ENCODE data around the gene TBC1D4. TPM values are rescaled to one million over a fixed set of nuclear protein-coding genes. Genes with fewer than 3 reads are reported as not detected.

Gene TBC1D4
- polyA plus RNA-seq, 1 experiment = 8.0 TPM

DNA sequence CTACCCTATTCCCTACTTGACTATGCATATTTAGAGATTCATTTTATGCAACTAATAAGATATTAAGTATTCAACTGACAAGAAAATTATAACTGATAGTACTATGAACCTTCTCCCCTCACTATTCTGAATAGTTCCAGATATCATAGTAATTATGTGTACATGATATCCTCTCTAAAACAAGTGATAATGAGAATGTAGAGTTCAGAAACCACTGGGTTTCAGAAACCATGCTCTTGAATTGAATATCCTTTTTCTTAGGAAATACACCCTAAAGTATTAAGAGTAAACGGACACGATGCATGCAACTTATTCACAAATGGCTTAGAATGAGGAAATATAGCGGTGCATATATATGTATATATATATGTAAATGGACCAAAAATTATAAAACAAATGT is 160.9 kb downstream of the TBC1D4 start:
- H3K27ac ChIP-seq (ENCODE audit: low read depth, low read length) = no peak overlapping the region
- POLR2A ChIA-PET = no interaction called here
- TF ChIP-seq, protein P1, sequence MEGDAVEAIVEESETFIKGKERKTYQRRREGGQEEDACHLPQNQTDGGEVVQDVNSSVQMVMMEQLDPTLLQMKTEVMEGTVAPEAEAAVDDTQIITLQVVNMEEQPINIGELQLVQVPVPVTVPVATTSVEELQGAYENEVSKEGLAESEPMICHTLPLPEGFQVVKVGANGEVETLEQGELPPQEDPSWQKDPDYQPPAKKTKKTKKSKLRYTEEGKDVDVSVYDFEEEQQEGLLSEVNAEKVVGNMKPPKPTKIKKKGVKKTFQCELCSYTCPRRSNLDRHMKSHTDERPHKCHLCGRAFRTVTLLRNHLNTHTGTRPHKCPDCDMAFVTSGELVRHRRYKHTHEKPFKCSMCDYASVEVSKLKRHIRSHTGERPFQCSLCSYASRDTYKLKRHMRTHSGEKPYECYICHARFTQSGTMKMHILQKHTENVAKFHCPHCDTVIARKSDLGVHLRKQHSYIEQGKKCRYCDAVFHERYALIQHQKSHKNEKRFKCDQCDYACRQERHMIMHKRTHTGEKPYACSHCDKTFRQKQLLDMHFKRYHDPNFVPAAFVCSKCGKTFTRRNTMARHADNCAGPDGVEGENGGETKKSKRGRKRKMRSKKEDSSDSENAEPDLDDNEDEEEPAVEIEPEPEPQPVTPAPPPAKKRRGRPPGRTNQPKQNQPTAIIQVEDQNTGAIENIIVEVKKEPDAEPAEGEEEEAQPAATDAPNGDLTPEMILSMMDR (IDR thresholded peaks at IDR 0.05; ENCODE audit: low read depth, low read length) = no peak
- CTCF ChIA-PET = interaction anchor here (0.6 kb wide), 1 partner anchor 61 kb away, joined by 3 read pairs; no protein-coding TSS in a partner anchor
- H3K4me3 ChIP-seq (ENCODE audit: low read depth, low read length) = no peak overlapping the region
- no peaks in the 10 kb centered on the region for H3K27me3 ChIP-seq (ENCODE audit: control insufficient read depth, insufficient read depth, low read length)
- no peaks in the 10 kb centered on the region for H3K9me3 ChIP-seq (ENCODE audit: control insufficient read depth, insufficient read depth, low read length)
- DNase-seq (ENCODE audit: low read depth, low spot score) = no peak

GRCh38 chr13:75319254-75319653 is 162.7 kb downstream of the TBC1D4 start:
- Histone ChIP-seq H3K27ac (ENCODE audit: low read depth, low read length) (no peak overlapping the region), H3K27me3 (ENCODE audit: control insufficient read depth, insufficient read depth, low read length) (no peaks in the 10 kb centered on the region), H3K4me3 (ENCODE audit: low read depth, low read length) (no peak overlapping the region), H3K9me3 (ENCODE audit: control insufficient read depth, insufficient read depth, low read length) (no peaks in the 10 kb centered on the region)
- DNase-seq (ENCODE audit: low read depth, low spot score) = no peak
- TF ChIP-seq, protein P1 (IDR thresholded peaks at IDR 0.05; ENCODE audit: low read depth, low read length) = no peak
- ChIA-PET CTCF (interaction anchor here (0.6 kb wide), 1 partner anchor 125 kb away, joined by 6 read pairs; no protein-coding TSS in a partner anchor), POLR2A (no interaction called here)

DNA sequence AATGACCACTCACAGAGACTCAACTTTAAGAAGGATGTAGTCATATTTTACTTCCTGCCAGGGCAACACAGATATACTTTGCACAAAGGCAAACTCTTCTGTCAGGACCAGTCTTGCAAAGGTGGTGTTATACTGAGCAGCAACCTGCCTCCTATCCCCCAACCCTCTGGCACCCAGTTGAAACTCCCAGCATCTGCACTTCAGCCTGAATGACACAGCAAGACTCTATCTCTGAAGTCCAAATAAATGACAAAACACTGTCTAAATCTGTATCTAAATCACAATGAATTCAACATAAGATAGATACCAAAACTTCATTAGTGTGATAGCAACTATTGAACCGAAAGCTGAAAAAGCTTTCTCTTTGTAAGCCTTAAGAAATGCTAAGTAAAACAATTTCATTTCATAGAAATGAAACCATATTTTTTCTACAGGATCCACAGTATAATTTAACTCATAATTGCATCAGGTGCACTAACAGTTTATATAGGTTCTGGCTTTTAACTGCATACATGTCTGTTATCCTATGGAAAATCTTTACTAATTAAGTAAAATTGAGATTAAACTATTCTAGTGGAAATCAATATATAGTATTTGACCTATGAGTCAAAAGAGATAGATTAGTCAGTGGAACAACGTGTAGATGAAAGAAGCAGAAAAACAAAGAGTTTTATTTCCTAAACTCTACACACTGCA is 163.7 kb downstream of the TBC1D4 start:
- H3K27ac ChIP-seq (ENCODE audit: low read depth, low read length) = no peak overlapping the region
- DNase-seq (ENCODE audit: low read depth, low spot score) = no peak
- TF ChIP-seq, protein P1 (IDR thresholded peaks at IDR 0.05; ENCODE audit: low read depth, low read length) = no peak
- H3K9me3 ChIP-seq (ENCODE audit: control insufficient read depth, insufficient read depth, low read length) = no peaks in the 10 kb centered on the region
- H3K27me3 ChIP-seq (ENCODE audit: control insufficient read depth, insufficient read depth, low read length) = no peaks in the 10 kb centered on the region
- no peak overlapping the region for H3K4me3 ChIP-seq (ENCODE audit: low read depth, low read length)
- ChIA-PET CTCF (no interaction called here), POLR2A (no interaction called here)

GRCh38 chr13:75316427-75316826 is 165.5 kb downstream of the TBC1D4 start:
- CTCF ChIA-PET = interaction anchor here (1.0 to 1.2 kb wide), 2 partner anchors 56 to 234 kb away, joined by 3 to 4 read pairs; no protein-coding TSS in a partner anchor
- TF ChIP-seq, protein P1 (IDR thresholded peaks at IDR 0.05; ENCODE audit: low read depth, low read length) = no peak
- POLR2A ChIA-PET = no interaction called here
- no peaks in the 10 kb centered on the region for H3K9me3 ChIP-seq (ENCODE audit: control insufficient read depth, insufficient read depth, low read length)
- H3K27ac ChIP-seq (ENCODE audit: low read depth, low read length) = no peak overlapping the region
- no peak overlapping the region for H3K4me3 ChIP-seq (ENCODE audit: low read depth, low read length)
- H3K27me3 ChIP-seq (ENCODE audit: control insufficient read depth, insufficient read depth, low read length) = no peaks in the 10 kb centered on the region
- no peak for DNase-seq (ENCODE audit: low read depth, low spot score)

DNA sequence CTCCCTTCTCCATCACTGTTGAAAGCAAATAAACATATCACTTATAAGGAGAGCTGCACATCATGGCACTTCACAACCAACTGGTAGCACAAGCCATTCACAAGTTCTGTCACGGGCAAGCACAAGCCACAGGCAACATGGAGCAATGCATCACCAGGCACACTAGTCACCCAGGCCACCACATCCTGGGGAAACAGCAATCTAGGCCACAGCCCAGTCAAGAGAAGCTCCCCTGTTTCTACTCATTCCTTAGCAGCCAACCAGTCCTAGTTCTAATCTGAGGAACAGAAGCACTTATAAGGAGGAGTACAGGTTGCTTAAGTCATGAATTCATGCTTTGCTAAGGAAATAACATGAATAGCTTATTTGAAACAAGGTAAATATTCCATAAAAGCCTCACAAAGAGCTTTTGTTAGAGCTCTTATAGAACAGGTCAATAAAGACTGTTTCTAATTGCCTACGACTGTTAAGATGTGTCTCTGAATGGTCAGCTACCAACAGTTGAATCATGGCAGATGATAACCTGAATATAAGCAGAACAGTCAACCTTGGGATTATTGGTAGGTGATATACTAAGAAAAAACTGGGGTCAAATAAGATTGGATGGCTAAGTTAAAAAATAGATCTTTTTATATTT is 169.0 kb downstream of the TBC1D4 start:
- no peaks in the 10 kb centered on the region for H3K9me3 ChIP-seq (ENCODE audit: control insufficient read depth, insufficient read depth, low read length)
- H3K27ac ChIP-seq (ENCODE audit: low read depth, low read length) = no peak overlapping the region
- no peak overlapping the region for H3K4me3 ChIP-seq (ENCODE audit: low read depth, low read length)
- no peaks in the 10 kb centered on the region for H3K27me3 ChIP-seq (ENCODE audit: control insufficient read depth, insufficient read depth, low read length)
- TF ChIP-seq, protein P1 (IDR thresholded peaks at IDR 0.05; ENCODE audit: low read depth, low read length) = no peak
- POLR2A ChIA-PET = no interaction called here
- CTCF ChIA-PET = interaction anchor here (1.0 kb wide), 1 partner anchor 60 kb away, joined by 3 read pairs; no protein-coding TSS in a partner anchor
- DNase-seq (ENCODE audit: low read depth, low spot score) = no peak
